Muscle layer of duodenum (tissue), 2 donors: ENCODE results near the gene COL23A1.

Source experiments
- H3K27ac ChIP-seq: one replicate; pipeline ENCODE4 v1.7.0; 2013; ENCODE audit warnings: mild to moderate bottlenecking, low read length
- H3K27me3 ChIP-seq: one replicate; pipeline ENCODE4 v1.7.0; 2013; ENCODE audit warnings: low read depth, mild to moderate bottlenecking, control low read depth, low read length
- H3K36me3 ChIP-seq, 2 donors: one replicate each; pipeline ENCODE4 v1.7.0; 2013; ENCODE audit warnings: low read length in 2 of 2, control low read depth in 1 of 2, mild to moderate bottlenecking in 1 of 2; ENCODE audit not compliant: insufficient read depth in 2 of 2, control insufficient read depth in 1 of 2
- H3K4me1 ChIP-seq, 2 donors: one replicate each; pipeline ENCODE4 v1.7.0; 2013; ENCODE audit warnings: low read length in 2 of 2, mild to moderate bottlenecking in 2 of 2, control low read depth in 1 of 2, moderate library complexity in 1 of 2; ENCODE audit not compliant: insufficient read depth in 2 of 2, control insufficient read depth in 1 of 2
- H3K4me3 ChIP-seq, 2 donors: one replicate each; pipeline ENCODE4 v1.7.0; 2013; ENCODE audit warnings: low read length in 2 of 2, low read depth in 1 of 2, mild to moderate bottlenecking in 1 of 2
- H3K9me3 ChIP-seq, 2 donors: one replicate each; pipeline ENCODE4 v1.7.0; 2013; ENCODE audit warnings: low read length in 2 of 2, control low read depth in 1 of 2, mild to moderate bottlenecking in 1 of 2; ENCODE audit not compliant: control insufficient read depth in 1 of 2
- donor health status: healthy.

Gene COL23A1

DNA sequence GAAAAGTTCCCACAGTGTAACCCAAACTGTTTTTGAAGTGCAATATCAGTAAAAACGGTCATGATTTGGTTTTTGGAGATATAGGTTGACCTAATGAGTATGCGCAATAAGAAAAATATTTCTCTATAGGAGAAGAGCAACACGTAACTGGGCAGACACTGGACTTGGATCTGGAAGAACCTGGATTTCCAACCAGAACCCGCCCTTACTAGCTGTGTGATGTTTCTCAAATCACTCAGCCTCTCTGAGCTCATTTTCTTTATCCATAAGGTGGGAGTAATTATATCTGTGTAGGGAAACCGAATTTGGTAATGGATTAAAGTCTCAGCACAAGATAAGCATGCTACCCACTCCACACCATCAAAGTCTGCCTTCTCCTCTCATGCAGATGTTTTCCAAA, 169.1 kb downstream of the COL23A1 start:
- Histone ChIP-seq H3K4me1 (no peaks in the 10 kb centered on the region), H3K4me3 (no peak overlapping the region), H3K9me3 (no peaks in the 10 kb centered on the region), H3K27ac (no peak overlapping the region), H3K36me3 (no peaks in the 10 kb centered on the region), H3K27me3 (no peaks in the 10 kb centered on the region)

- Histone ChIP-seq H3K27ac (no peak overlapping the region), H3K9me3 (no peaks in the 10 kb centered on the region), H3K4me1 (no peaks in the 10 kb centered on the region), H3K4me3 (no peak overlapping the region), H3K27me3 (no peaks in the 10 kb centered on the region), H3K36me3 (no peaks in the 10 kb centered on the region)
Observed at GRCh38 chr5:178420354-178420781, 169.8 kb downstream of the COL23A1 start.

GRCh38 chr5:178419651-178420050, 170.5 kb downstream of the COL23A1 start:
- H3K27me3 ChIP-seq = no peaks in the 10 kb centered on the region
- H3K27ac ChIP-seq = no peak overlapping the region
- H3K36me3 ChIP-seq = no peaks in the 10 kb centered on the region
- no peak overlapping the region for H3K4me3 ChIP-seq
- no peaks in the 10 kb centered on the region for H3K9me3 ChIP-seq
- H3K4me1 ChIP-seq = no peaks in the 10 kb centered on the region

GRCh38 chr5:178419196-178419595, 171.0 kb downstream of the COL23A1 start:
- Histone ChIP-seq H3K9me3 (no peaks in the 10 kb centered on the region), H3K27ac (no peak overlapping the region), H3K4me3 (no peak overlapping the region), H3K4me1 (no peaks in the 10 kb centered on the region), H3K36me3 (no peaks in the 10 kb centered on the region), H3K27me3 (no peaks in the 10 kb centered on the region)

DNA sequence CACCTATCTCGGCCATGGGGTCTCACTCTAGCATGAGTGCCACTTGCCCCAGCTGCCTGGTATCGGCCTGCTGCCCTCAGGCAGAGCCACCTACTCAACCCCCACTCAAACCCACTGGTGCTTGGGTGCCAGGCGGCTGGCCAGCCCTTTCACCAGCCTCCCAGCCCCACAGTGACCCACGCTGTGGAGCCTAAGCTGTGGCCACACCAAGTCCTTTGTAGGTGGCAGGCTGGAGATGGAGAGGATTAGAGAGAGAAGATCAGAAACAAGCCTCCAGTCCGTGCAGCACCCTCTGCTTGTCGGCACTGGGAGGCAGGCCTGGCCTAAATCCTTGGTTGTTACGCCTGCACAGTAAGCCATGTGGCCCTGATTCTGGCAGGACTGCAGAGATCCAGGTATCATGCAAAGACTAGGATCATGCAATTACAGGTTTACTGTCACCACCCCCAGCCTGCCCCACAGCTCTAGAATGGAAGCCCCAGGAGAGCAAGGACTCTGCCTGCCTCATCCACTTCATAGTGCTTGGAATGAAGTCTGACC, 171.7 kb downstream of the COL23A1 start:
- no peak overlapping the region for H3K4me3 ChIP-seq
- H3K36me3 ChIP-seq = no peaks in the 10 kb centered on the region
- H3K4me1 ChIP-seq = no peaks in the 10 kb centered on the region
- no peaks in the 10 kb centered on the region for H3K9me3 ChIP-seq
- no peak overlapping the region for H3K27ac ChIP-seq
- H3K27me3 ChIP-seq = no peaks in the 10 kb centered on the region

DNA sequence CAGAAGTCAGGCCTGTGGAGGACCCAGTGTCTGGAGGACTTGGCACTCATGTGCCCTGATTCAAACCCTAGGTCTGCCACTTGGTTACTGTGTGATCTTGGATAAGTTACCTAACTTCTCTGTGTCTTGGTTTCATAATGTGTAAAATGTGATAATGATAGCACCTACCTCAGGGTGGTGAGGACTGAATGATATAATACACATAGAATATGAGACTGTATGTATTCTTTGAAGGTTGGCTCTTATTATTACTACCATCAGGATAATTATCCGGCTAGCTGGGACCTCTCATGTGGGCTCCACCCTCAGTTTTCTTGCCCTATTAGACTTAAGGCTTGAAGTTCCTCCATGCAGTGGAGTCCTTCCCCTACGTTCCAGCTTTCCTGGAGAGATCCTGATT, 172.2 kb downstream of the COL23A1 start:
- Histone ChIP-seq H3K27ac (no peak overlapping the region), H3K9me3 (no peaks in the 10 kb centered on the region), H3K36me3 (no peaks in the 10 kb centered on the region), H3K4me3 (no peak overlapping the region), H3K4me1 (no peaks in the 10 kb centered on the region), H3K27me3 (no peaks in the 10 kb centered on the region)

- Histone ChIP-seq H3K9me3 (no peaks in the 10 kb centered on the region), H3K4me3 (no peak overlapping the region), H3K4me1 (no peaks in the 10 kb centered on the region), H3K36me3 (no peaks in the 10 kb centered on the region), H3K27ac (no peak overlapping the region), H3K27me3 (no peaks in the 10 kb centered on the region)
Observed at GRCh38 chr5:178417391-178417811, 172.8 kb downstream of the COL23A1 start.

- H3K36me3 ChIP-seq = no peaks in the 10 kb centered on the region
- no peak overlapping the region for H3K27ac ChIP-seq
- no peak overlapping the region for H3K4me3 ChIP-seq
- H3K9me3 ChIP-seq = no peaks in the 10 kb centered on the region
- no peaks in the 10 kb centered on the region for H3K27me3 ChIP-seq
- H3K4me1 ChIP-seq = no peaks in the 10 kb centered on the region
Observed at GRCh38 chr5:178416919-178417318, 173.3 kb downstream of the COL23A1 start.

GRCh38 chr5:178416206-178416882, 173.8 kb downstream of the COL23A1 start:
- Histone ChIP-seq H3K27ac (no peak overlapping the region), H3K9me3 (no peaks in the 10 kb centered on the region), H3K4me3 (no peak overlapping the region), H3K4me1 (no peaks in the 10 kb centered on the region), H3K36me3 (no peaks in the 10 kb centered on the region), H3K27me3 (no peaks in the 10 kb centered on the region)

GRCh38 chr5:178415353-178415752, 174.8 kb downstream of the COL23A1 start:
- no peak overlapping the region for H3K4me3 ChIP-seq
- H3K4me1 ChIP-seq = no peaks in the 10 kb centered on the region
- no peak overlapping the region for H3K27ac ChIP-seq
- H3K36me3 ChIP-seq = no peaks in the 10 kb centered on the region
- no peaks in the 10 kb centered on the region for H3K27me3 ChIP-seq
- H3K9me3 ChIP-seq = no peaks in the 10 kb centered on the region

GRCh38 chr5:178413988-178414387, 176.2 kb downstream of the COL23A1 start:
- H3K9me3 ChIP-seq = no peaks in the 10 kb centered on the region
- no peak overlapping the region for H3K4me3 ChIP-seq
- H3K27ac ChIP-seq = no peak overlapping the region
- no peaks in the 10 kb centered on the region for H3K4me1 ChIP-seq
- H3K27me3 ChIP-seq = no peaks in the 10 kb centered on the region
- H3K36me3 ChIP-seq = no peaks in the 10 kb centered on the region

DNA sequence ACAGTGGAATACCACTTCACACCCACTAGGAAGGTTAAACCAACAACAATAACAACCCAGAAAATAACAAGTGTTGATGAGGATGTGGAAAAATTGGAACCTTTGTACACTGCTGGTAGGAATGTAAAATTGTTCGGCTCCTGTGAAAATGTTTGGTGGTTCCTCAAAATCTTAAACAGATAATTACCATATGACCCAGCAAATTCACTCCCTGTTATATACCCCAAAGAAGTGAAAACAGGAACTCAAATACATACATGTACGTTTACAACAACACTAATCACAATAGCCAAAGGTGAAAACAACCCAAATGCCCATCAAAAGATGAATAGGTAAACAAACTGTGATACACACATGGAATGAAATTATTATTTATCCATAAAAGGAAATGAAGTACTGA, 179.1 kb downstream of the COL23A1 start:
- Histone ChIP-seq H3K27me3 (no peaks in the 10 kb centered on the region), H3K36me3 (no peaks in the 10 kb centered on the region), H3K9me3 (peaks cover 0 to 9% of the 10 kb centered on the region in 2 donors), H3K4me3 (no peak overlapping the region), H3K27ac (no peak overlapping the region), H3K4me1 (no peaks in the 10 kb centered on the region)
